Measurements from ENCODE around the gene ENOX2.

DNA sequence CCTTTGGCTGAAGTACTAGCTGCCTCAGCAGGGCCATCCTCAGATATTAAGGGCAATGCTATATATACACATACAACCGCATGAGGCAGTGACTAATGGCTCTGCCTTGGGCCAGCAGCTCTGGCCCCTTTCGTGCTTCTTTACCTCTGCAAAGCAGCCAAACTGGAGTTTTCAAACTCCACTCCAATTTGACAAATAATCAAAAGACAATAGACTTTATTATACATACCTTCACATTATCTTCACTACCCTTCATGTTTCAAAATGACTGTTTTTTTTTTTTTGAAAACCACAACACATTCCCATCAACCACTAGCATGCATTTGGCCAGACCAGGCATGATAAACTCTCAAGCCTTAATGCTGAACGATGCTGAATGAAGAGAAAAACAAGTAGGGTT, 187.7 kb downstream of the ENOX2 start:
- TF ChIP-seq, protein P1, sequence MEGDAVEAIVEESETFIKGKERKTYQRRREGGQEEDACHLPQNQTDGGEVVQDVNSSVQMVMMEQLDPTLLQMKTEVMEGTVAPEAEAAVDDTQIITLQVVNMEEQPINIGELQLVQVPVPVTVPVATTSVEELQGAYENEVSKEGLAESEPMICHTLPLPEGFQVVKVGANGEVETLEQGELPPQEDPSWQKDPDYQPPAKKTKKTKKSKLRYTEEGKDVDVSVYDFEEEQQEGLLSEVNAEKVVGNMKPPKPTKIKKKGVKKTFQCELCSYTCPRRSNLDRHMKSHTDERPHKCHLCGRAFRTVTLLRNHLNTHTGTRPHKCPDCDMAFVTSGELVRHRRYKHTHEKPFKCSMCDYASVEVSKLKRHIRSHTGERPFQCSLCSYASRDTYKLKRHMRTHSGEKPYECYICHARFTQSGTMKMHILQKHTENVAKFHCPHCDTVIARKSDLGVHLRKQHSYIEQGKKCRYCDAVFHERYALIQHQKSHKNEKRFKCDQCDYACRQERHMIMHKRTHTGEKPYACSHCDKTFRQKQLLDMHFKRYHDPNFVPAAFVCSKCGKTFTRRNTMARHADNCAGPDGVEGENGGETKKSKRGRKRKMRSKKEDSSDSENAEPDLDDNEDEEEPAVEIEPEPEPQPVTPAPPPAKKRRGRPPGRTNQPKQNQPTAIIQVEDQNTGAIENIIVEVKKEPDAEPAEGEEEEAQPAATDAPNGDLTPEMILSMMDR (conservative IDR thresholded peaks at IDR 0.05 in 1 of 2, IDR thresholded peaks at IDR 0.05 in 1 of 2; ENCODE audit: low read depth in 1 of 2, low read length in 2 of 2): no peak
- no peak for TF ChIP-seq EZH2 (IDR thresholded peaks at IDR 0.05; ENCODE audit: low read length, missing control alignments)

Data from fibroblast of lung (primary cell).